NCI-H510A treated with DMSO at 0.1 percent for 48 hours (cell line): Measurements from ENCODE around the gene KLHL22.

ENCODE experiments used
- DNase-seq: peaks from one replicate; lab custom pipeline; 2025; lab: John Stamatoyannopoulos, UW

Gene KLHL22

DNA sequence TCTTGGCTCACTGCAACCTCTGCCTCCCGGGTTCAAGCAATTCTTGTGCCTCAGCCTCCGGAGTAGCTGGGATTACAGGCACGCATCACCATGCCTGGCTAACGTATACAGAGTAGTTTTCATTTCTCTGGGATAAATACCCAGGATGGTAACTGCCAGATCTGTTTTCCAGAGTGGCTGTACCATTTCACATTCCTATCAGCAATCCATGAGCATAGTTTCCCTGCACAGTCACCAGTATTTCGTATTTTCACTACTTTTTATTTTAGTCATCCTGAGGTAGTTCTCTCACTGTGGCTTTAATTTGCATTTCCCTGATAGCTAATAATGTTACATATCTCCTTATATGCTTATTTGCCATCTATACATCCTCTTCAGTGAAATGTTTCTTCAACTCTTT lies 47.0 kb downstream of the KLHL22 start:
- no peak for DNase-seq

DNA sequence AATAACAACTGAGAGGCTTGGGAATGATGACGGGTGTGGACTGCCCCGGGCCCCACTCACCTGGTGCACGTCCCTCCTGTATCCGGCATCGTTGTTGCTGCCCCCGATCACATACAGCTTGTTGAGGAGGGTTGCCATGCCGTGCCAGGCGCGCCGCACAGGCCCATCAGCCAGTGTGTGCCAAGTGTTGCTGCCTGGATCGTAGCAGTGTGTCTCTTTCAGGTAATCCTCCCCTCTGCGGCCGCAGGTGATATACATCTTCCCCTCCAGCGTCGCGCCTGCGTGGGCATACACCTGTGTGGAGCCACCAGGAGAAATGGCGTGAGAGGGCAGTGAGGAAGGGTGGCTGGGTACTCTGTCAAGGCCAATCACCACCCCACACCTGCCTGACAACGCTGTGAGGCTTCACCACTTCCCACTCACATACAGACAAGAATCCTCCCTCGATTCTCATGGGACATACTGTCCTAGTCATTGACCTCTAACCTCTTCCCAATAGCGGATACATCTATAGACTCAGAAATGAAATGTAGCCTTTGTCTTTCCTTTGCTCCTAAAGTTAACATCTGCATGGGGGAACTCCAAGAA lies 49.1 kb downstream of the KLHL22 start:
- no peak for DNase-seq

DNA sequence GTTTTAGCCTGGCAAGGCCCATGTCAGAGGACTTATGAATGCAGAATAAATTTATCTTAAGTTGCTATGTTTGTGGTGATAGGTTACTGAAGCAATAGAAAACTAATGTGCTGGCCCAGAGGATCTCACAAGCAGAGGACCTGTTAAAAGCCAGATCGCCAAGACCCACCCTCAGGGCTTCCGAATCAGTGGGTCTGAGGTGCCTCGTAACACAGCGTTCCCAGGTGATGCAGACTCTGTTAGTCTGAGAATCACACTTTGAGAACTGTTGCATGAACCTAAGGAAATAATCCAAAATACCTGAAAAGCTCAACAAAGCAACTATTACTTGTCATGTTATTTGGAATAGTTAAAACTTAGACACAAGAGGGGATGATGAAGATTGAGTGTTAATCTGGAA lies 51.3 kb downstream of the KLHL22 start:
- no peak for DNase-seq

DNA sequence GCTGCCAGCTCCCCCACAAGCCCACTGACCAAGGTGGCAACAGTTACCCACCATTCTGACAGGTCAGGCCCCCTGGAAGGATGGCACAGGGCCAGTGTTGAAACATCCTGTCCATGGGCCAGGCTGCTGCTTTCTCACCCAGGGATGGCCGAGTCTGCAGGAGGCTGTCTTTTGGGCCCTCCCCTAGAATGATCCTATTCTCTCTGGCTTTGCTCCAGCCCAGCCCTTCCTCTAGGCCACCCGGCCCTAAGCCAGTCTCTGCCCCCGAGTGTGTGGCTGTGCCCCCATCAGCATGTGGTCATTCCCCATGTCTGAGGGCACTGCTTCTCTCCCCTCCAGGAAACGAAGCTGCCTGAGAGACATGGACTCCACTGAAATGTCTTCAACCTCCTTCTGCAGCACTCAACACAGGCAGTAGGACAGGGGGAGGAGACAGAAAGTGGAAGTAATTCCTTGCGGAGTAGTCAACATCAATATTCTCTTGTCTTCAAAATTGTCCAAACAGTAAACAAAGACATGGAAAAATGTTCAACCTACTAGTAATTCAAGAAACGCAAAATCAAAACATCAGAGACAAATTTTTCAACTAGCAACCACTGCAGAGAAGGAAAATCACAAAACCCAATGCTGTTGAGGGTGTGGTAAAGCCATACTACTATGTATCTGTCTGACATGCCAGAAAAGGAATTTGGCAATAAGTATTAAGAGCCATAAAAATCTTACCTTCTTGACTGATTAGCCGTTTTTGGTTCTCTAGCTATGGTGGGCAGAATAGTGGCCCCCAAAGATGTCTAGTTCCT lies 52.9 kb downstream of the KLHL22 start:
- DNase-seq: no peak

DNA sequence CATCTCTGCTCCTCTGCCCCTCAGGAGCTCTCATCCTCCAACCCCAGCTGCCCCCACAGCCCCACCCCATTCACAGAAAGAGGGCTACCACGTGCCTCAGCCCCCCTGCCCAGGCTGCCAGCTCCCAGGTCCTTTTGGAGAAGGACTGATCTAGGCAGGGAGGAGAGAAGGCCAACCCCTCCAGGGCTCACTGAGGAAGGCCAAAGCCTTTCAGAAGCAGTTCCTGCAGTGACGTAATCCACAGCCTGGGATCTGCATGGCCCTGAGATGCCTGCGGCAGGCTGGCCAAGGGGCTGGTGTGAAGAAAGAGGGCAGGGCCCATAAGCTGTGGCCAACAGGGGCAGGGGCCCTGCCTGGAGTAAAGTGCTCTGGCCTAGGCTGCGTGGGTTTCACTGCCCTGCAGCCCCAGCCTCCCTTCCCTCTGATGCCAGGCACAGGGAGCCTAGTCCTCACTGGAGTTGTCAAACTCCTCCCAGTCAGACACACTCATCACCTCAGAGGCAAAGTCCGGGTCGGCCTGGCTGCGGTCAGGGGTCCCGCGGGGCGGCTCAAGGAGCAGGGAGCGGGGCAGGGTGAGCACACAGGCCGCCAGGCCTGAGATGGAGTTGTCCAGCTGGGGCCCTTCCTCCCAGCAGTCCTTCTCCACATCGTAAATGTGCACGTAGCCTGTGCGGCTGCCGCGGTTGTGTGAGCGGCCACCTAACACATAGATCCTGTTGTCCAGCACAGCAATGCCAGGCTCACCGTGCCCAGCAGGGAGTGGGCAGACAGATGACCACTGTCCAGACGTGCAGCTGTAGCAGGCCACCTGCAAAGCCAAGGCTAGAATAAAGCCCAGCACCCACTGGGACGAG lies 53.7 kb downstream of the KLHL22 start:
- no peak for DNase-seq

DNA sequence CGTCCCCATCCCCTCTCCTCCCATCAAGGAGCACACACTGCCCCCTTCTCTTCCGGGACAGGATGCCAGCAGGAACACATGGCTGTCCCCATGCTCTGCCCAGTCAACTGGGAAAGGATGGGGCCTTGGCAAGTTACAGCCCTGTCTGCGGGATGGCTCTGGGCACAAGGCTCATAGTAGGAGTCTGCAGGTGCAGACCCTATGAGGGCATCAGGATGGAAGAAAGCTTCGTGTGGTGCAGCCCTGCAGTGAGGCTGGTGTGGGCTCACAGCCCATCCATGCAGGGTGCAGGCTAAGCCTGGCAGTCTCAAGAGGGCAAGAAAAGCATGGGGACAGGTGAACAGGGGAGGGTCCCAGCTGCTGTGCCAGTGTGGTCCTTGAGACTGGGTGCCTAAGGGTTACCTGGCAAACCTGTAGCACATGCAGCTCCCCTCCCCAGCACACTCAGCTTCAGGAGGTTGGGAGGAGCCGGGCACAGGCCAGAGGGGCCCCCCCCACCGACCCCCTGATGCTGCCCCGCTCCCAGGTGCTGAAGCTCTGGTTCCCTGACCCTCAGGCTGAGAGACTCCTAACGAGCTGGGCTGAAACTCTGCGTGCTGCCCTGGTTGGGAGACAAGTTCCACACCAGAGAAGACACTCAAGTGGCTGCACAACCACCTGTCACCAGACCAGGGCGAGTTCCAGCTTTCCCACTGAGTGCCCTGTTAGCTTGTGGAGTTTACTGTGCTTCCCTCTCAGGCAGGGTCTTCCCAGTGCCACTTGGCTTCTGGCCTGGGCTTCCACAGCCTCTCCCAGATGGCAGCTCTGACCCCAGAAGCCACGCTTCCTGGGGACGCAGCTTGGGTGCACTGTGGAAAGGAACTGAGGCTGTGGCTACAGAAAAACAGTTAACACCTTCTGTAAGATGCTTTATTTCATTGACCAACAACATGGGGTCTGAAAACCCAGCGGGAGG lies 54.7 kb downstream of the KLHL22 start:
- no peak for DNase-seq

DNA sequence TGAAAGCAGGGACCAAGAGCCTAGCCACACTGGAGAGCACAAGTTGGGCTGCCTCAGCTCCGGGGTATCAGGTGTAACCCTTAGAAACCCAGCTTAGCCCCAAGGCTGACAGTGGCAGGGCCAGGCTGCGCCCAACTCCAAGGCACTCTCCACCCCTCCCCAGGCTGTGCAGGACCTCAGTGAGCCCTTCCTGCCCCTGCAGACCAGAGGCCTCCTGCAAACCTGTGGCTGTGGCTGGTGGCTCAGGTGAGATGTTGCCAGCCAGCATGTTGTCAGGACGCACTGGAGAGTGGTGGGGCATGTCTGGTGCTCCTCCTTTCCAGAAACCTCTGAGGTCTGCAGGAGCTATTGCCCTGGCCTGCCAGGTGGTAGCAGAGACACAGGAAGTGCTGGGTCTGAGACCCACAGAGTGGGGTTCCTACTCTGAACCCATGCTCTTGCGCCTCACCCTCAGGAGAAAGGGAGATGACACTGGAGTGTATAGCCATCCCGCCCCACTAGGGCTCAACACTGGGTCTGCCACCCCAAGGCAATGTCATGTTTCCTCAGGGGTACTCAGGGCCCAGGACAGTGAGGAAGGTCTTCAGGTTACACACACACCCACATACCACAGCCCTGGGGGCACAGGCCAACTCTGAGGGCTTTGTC lies 55.5 kb downstream of the KLHL22 start:
- DNase-seq: no peak

DNA sequence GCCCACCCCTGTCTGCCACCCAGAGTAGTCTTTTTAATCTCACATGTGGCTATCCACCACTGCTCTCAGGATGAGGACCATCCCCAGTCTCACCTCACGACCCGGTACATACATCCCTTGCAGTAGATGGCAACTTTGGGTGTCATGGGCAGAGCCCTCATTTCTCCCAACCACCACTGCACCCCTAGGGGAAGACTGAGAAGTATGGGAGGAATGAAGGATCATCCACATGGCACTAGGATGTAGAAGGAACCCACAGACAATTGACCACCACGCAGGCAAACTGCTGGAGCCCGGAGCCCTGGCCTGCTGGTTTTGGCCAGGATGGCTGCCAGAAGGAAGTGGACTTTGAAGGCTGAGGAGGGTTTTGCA lies 56.1 kb downstream of the KLHL22 start:
- no peak for DNase-seq

DNA sequence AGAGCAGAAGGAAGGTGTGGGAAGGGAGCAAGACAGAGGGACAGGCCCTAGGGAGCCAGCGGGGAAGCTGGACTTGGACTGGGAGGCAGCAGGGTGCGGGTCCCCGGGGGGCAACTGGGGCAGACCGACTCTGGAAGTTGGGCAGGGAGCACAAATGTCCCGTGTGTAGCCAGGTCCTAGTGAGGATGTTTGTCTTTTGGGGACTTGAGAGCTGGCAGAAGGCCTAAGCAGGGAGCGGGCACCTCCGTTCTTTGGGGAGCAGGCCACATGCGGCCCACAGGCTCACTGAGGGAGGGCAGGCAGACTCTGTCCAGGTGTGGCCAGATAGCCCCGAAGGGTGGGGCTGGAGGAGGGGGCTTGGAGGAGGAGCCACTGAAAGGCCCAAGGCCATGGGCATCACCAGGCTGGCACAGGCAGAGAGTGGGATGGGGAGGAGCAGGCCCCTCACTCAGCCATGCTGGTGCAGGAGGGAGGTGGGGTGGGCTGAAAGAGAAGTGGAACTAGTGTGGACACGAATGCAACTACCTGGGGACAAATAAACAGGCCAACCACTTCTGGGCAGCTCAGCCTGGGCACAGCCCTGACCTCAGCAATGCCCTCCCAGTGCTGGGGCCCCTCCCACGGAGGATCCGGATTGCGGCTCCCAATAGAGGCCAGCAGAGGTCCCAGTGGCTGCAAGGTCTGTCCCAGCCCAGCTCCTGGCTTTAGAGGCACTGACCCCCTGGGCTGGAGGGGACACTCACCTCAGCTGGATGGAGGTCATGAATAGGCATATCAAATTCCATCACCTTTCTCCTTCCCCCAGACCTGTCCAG lies 56.7 kb downstream of the KLHL22 start:
- no peak for DNase-seq

DNA sequence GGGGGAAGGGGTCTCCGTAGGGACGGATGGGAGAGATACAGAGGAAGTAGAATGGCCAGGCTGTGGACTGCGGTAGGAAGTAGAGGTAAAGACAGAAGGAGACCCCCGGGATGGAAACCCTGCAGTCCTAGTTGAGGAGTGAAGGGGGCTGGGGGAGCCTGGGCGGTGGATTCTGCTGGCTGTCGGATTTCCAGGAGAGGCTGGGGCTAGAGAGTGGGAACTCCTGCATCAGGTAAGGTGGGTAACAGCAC lies 57.2 kb downstream of the KLHL22 start:
- DNase-seq: no peak

DNA sequence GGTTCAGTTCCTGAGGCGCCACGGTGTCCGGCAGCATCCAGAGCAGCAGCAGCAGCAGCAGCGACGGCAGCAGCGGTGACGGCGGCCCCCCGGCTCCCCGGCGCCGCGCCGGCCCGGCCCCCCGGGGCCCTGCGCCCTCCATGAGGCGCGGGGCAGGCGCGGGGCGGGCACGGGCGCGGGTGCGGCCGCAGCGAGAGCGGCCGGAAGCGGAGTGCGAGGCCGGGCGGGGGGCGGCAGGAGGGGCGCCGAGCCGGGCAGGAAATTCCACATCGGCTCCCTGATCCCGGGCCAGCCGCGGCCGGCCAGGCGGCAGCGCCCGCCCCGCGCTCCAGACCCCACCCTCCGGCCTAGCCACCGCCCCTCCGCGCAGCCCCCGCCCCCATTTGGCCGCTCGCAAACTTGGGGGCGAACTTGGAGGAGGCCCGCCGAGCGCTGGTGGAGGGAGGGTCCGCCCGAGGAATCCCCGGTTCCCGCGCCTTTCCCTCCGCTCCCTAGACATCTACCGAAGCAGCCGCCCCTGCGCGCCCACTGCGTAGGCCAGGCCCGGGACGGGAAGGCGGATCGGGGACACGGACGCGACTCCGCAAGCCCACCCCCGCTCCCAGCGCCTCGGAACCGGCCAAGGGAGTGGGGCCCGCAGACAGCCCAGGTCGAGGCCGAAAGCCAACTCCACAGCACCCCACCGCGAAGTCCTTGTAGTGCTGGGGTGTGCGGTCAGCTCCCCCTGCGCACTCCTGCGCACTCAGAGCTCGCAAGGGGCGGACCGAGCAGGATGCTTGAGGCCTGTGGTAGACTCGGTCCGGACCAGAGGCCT lies 57.8 kb downstream of the KLHL22 start, which contains the start of gene SCARF2:
SCARF2 (minus strand) TSS at position 213 of the 814 bp plus-strand sequence; CDS start at position 142, 71 bp downstream.
- no peak for DNase-seq

DNA sequence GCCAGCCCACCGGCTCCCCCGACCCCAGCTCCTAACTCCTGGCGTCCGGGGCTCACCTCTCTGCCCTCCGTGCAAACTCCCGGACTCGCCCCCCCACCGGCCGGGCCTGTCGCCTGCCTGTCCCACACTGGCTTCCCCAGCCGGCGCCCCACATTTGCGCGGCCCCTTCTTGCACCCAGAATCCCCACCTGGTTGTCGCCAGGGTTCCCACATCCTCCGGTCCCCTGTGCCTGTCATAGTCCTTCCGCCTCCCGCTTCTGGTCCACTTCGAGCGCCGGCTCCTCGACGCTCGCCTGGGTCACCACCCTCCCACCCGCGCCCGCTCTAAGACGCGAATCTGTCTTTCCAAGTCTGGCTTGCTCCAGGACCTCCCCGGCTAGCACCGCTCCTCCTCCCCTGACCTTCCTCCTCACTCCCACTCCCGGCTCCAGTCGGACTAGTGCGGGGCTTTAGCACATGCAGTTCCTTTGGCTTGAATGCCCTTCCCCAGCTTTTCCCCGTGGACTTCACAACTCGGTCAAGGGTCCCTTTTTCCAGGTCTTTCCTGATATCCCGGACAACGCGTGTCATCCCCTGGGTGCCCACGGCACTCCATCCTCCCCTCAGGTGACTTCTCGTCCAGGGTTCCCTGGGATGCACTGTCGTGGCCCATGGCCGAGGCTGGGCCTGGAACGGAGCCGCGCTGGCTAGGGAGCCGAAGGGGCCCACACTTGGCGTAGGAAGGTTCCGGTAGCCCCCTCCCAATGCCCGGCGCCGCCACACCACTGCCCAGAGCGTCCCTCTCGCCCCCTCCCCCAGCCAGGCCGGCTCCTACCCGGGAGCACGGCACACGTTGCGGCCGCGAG lies 58.6 kb downstream of the KLHL22 start:
- DNase-seq: no peak

DNA sequence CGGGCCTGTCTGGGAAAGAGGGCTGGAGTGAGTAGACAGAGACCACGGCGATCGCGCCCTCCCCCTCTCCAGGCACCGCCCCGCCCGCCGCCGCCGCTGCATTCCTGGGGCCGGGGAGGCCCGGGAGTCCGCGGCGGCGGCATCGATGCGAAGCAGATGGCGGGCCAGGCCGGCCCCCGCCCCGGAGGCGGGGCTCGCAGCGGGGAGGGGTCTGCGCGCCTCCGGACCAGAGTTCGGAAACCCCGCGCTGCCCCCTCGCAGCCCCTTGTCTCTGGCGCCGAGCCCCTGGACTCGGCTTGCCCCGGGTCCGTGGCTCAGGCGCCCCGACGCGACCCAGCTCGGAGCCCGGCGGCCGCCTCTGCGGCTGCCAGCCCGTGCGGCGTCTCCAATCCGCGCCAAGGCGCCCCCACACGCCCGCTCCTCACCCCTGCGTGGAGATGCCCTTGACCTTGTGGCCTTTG lies 59.3 kb downstream of the KLHL22 start:
- DNase-seq: no peak

DNA sequence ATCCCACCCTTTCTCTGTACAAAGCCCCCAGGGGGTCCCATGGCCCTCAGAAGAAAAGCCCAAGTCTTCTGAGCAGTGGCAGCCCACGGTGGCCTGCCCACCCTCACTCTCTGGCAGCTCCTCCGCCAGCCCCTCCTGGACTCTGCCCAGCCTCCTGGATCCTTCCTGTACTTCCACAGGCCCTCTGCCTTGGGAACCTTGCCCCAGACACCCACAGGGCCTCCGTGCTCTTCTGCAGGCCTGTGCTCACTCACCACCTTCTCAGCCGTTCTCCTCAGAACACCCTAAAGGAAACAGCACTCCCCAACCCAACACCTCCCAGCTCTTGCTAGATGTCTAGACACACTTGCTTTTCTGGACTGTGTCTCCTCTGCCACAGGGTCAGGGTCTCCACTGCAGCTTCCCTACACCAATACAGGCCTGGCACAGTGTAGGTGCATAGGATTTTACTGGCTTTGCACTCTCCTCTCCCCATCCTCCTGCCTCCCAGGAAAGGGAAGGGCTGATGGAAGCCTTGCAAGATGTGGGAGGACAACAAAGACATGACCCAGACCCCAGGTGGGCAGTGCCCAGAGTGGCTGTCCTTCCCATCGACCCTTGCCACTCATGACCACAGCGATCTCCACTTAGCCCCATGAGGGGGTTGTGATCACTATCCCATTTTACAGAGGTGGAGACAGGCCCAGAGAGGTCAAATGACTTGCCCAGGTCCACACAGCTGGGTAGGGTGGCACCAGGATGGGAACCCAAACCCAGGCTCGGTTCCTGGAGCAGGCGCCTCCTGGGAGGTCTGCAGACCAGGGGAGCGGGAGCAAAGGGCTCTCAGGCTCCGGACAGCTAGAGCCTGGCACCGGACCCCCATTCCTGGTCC lies 59.9 kb downstream of the KLHL22 start:
- DNase-seq: no peak

DNA sequence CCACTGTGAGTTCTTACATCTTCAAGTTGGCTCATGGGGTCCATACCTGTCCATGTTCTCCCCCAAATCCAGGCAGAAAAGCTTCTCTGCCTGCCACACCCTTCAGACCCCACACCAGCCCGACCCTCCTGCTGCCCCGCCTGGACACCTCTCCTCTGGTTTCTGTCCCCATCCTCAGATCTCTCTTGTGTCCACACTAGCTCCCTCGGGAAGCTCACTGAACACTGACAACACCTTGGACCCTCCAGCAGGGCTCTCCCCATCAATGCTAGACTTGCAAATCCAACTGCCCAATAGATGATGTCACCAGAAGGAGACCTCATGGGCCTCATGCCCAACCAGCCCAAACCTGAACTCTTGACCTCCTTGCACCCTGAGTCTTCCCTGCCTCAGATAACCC lies 60.8 kb downstream of the KLHL22 start:
- DNase-seq: no peak

DNA sequence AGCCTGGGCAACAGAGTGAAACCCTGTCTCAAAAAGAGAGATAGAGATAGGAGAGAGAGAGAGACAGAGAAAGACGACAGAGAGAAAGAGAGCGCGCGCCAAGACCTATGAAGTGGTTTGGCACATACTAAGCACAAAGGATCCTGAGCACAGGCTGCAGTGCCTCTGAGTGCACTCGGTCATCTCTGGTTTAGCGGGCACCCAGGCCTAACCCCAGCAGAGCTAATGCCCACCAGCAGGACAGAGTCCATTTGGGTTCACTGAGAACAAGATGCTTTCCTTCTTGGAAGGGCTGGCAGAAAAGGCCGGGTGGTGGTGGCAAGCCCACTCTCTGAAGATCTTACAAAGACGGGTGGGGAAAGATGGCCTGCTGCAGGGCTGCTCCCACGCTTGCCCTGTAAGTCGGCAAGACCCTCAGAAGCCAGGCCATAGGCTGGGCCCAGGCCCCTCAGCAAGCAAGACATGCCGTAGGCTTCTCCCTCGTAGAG lies 61.3 kb downstream of the KLHL22 start:
- DNase-seq: no peak

DNA sequence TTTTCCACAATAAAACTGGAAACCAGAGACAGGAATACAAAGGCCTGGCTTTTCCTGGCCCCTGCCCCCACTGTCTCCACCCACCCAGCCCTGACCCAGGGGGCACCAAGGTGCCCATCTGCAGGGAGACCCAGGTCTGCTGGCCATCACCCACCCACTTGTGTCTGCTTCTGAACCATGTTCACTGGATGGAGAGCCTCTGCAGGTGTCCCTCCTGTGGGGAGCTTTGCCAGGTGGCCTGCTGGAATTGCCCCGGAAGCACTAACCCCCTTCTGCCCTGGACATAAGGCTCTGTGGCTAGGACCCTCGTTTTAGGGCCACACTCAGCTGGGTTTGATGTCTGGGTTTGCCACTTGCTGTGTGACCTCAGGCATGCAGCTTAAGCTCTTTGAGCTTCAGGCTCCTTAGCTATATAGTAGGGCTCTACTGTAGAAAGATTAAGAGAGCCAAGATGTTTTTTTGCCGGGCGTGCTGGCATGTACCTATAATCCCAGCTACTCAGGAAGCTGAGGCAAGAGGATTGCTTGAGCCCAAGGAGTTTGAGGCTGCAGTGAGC lies 61.8 kb downstream of the KLHL22 start:
- DNase-seq: no peak
